Ovary (tissue), 3 donors: Measurements from ENCODE around the gene CDSN.

ENCODE experiments used
- CTCF ChIP-seq, 3 donors: fragments of 450-650 bp in 2 of 3; fragments of 200-600 bp in 1 of 3; IDR thresholded peaks; one replicate each; pipeline versions ENCODE4 v1.5.1 to v1.8.0; 2016 to 2022; ENCODE audit warnings: antibody characterized with exemption in 3 of 3, mild to moderate bottlenecking in 1 of 3
- POLR2A ChIP-seq: fragments of 450-650 bp; IDR thresholded peaks from one replicate; pipeline ENCODE4 v1.6.1; 2017; ENCODE audit warnings: antibody characterized with exemption, mild to moderate bottlenecking, moderate library complexity
- donor health status: DM: no; HTN: no; CAD: no.

DNA sequence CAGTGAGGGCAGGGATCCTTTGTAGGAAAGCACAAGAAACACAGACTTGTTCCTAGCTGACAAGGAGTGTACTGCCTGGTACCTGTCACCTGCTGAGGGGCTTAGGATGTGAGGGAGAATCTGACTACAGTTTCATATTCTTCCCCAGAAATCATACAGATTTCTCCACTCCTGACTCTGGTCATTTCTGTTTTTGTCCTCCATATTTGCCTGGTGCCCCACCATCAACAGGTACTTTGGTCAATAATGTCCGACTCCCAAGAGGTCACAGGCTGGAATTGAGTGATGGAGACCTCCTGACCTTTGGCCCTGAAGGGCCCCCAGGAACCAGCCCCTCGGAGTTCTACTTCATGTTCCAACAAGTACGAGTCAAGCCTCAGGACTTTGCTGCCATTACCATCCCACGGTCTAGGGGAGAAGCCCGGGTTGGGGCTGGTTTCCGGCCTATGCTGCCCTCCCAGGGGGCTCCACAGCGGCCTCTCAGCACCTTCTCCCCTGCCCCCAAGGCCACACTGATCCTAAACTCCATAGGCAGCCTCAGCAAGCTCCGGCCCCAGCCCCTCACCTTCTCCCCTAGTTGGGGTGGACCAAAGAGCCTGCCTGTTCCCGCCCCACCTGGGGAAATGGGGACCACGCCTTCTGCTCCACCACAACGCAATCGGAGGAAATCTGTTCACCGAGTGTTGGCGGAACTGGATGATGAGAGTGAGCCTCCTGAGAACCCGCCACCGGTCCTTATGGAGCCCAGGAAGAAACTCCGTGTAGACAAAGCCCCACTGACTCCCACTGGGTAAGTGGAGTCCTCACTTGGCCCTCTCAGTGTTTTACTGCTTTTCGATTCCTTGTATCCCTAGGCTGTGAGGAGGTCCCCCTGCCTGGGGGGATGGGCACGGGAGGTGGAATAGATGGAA is 41.2 kb upstream of the CDSN start:
- no peak for TF ChIP-seq CTCF (IDR thresholded peaks at IDR 0.05)
- no peak for TF ChIP-seq POLR2A
